Panc1 (cell line): ENCODE results near the gene FOXO6.

Source experiments
- CTCF ChIP-seq: fragments of 450-650 bp; IDR thresholded peaks from 2 replicates; pipeline ENCODE4 v1.5.1; 2017; ENCODE audit warnings: mild to moderate bottlenecking
- POLR2AphosphoS5 ChIP-seq: IDR thresholded peaks from 2 replicates; pipeline ENCODE4 v1.6.1; 2012; ENCODE audit warnings: mild to moderate bottlenecking, low read depth, low read length, moderate library complexity
- REST ChIP-seq, 2 experiments: IDR thresholded peaks; 2 replicates each; pipeline ENCODE4 v1.6.1; 2011 to 2012; ENCODE audit warnings: low read depth in 2 of 2, control low read depth in 1 of 2, low read length in 1 of 2, mild to moderate bottlenecking in 1 of 2, moderate library complexity in 1 of 2; ENCODE audit not compliant: insufficient read depth in 1 of 2
- SIN3A ChIP-seq: IDR thresholded peaks from 2 replicates; pipeline ENCODE4 v1.6.1; 2012; ENCODE audit warnings: low read depth, mild to moderate bottlenecking, low read length, moderate library complexity, borderline replicate concordance; ENCODE audit not compliant: insufficient read depth
- TCF7L2 ChIP-seq: IDR thresholded peaks from 2 replicates; pipeline ENCODE4 v1.6.1; 2011; ENCODE audit warnings: mild to moderate bottlenecking, low read depth, low read length, inconsistent platforms

DNA sequence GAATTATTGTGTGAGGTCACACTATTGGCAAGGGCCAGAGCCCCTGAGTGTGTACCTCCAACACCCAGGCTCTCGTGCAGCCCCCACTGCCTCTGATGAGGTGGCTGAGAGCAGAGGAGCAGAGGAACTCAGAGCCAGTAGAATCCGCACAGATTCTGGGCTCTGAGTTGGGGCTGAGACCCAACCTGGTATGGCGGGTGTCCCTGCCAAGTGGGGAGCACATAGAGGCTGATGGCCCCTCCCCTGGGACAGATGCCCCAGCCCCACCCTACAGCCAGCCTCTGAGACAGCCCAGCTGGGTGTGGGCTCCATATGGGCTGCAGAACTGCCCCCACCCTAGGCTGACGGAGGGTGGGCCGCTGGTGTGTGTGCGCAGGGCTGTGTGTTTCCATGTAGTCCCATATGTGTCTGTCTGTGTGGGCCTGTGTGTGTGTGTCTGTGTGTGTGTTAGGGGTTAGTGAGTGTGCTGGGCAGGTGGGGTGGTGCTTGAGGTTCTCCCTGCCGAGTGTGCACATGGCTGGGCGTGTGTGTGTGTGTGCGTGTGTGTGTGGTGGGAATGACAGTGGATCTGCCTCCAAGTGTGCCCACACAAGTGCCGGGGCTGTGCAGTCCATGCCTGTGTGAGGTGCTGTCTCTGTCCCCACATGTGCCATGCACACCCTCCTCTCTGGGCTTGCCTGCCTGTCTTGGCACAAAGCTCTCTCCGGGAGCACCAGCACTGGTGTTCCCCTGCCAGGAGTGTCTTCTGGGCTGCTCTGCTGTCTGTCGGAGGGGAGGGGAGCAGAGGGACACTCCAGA, 24.4 kb downstream of the FOXO6 start:
- TF ChIP-seq CTCF (no peak), SIN3A (no peak), POLR2AphosphoS5 (no peak), TCF7L2 (no peak), REST (IDR thresholded peaks at IDR 0.05; ENCODE audit: insufficient read depth in 1 of 2, low read depth in 2 of 2, low read length in 1 of 2) (no peak)
